NCI-H2107 (cell line): ENCODE data around the gene METRNL.
"Not testable (repeated sequence)": the region's sequence is repeated elsewhere in the genome, so short reads cannot be mapped to it uniquely, and the experiment has no call there.

Source experiments
- DNase-seq: peaks from one replicate; lab custom pipeline; 2025; lab: John Stamatoyannopoulos, UW

The METRNL gene, protein sequence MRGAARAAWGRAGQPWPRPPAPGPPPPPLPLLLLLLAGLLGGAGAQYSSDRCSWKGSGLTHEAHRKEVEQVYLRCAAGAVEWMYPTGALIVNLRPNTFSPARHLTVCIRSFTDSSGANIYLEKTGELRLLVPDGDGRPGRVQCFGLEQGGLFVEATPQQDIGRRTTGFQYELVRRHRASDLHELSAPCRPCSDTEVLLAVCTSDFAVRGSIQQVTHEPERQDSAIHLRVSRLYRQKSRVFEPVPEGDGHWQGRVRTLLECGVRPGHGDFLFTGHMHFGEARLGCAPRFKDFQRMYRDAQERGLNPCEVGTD

DNA sequence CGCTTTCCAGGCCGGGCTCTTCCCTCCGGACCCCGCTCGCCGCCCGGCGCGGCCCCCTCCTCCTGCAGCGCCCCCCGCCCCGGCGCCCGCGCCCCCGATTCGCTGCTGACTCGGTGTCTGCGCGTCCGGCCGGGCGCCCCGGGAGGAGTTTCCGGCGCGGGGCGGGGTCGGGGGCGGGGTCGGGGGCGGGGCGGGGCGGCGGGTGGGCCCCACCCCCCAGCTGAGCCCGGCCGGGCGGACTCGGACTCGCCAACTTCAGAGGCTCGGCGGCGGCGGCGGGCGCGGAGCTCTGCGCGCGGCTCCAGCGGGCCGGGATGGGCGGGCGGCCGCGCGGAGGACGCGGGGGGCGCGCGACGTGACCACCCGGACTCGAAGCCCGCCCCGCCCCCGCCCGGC is at the start of gene METRNL:
Gene METRNL, plus strand, starts transcription at position 258 of the 396 bp plus-strand sequence. CDS start 207 bp downstream, outside the sequence.
- DNase-seq: no peak

GRCh38 chr17:83030432-83030831 is 49.0 kb upstream of the METRNL start:
- no peak for DNase-seq

DNA sequence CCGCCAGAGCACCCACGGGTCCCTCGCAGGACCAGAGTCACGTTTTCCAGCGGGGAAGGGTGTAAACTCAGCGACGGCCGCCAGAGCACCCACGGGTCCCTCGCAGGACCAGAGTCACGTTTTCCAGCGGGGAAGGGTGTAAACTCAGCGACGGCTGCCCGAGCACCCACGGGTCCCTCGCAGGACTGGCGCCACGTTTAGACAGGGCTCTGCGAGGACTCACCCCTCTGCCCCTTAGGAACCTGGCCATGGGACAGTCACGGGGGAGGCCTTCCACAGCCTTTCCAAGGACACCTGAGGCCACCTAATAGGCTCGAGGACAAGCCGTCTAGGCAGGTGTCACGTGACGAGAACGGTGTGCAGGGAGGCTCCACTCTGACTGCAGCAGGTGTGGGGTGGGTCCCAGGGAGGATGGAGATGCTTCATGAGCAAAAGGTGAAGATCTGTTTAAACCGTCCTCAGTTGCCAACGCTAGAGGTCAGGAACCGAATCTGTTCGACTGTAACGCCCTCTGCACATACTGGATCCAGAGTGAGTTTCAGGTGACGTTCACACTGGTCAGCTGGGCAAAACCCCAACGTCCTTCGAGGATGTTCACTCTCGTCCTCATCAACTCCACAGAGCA is 48.0 kb upstream of the METRNL start:
- no peak for DNase-seq

DNA sequence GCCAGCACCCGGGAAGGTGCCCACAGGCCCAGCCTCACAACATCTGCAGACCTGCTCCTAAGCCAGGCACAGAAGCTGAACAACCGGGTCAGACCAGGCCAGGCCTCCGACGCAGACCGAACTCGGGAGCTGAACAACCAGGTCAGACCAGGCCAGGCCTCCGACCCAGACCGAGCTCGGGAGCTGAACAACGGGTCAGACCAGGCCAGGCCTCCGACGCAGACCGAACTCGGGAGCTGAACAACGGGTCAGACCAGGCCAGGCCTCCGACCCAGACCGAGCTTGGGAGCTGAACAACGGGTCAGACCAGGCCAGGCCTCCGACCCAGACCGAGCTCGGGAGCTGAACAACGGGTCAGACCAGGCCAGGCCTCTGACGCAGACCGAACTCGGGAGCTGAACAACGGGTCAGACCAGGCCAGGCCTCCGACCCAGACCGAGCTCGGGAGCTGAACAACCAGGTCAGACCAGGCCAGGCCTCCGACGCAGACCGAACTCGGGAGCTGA is 47.4 kb upstream of the METRNL start:
- DNase-seq: not testable (repeated sequence)

GRCh38 chr17:83032781-83033180 is 46.6 kb upstream of the METRNL start:
- no peak for DNase-seq

- DNase-seq: no peak
Measured at GRCh38 chr17:83034525-83034924, 44.9 kb upstream of the METRNL start.

- DNase-seq: no peak
Measured at GRCh38 chr17:83035722-83036121, 43.7 kb upstream of the METRNL start.

- DNase-seq: no peak
Measured at GRCh38 chr17:83036193-83036592, 43.2 kb upstream of the METRNL start.

GRCh38 chr17:83036666-83037065 is 42.7 kb upstream of the METRNL start:
- DNase-seq: no peak

GRCh38 chr17:83037084-83037873 is 42.1 kb upstream of the METRNL start:
- DNase-seq: no peak

GRCh38 chr17:83037874-83038165 is 41.6 kb upstream of the METRNL start:
- DNase-seq: no peak

DNA sequence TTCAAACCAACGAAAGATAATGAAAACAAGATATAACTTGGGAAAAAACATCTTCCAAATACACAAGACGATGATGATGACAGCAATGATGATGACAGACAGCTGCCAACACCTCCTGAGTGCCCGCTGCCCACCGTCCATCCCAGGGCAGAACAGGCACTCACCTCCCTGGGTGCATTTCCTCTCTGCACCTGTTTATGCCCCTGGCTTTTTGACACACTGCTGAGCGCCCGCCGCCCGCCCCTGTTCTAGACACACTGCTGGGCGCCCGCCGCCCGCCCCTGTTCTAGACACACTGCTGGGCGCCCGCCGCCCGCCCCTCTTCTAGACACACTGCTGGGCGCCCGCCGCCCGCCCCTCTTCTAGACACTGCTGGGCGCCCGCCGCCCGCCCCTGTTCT is 40.4 kb upstream of the METRNL start:
- DNase-seq: not testable (repeated sequence)

DNA sequence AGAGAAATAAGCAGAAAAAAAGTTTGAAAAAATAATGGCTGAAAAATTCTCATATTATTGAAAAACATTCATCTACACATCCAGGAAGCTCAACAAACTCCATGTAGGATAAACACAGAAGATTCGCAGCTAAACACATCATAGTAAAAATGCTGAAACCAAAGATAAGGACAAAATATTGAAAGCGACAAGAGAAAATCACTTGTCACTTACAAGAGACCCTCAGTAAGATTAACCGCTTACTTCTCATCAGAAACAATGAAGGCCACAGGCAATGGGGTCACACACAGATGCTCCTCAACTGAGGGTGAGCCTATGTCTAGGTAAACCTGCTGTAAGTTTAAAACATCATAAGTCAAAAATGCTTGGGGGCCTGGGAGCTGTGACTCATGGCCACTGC is 38.1 kb upstream of the METRNL start:
- DNase-seq: no peak

GRCh38 chr17:83042522-83043158 is 36.8 kb upstream of the METRNL start:
- no peak for DNase-seq

DNA sequence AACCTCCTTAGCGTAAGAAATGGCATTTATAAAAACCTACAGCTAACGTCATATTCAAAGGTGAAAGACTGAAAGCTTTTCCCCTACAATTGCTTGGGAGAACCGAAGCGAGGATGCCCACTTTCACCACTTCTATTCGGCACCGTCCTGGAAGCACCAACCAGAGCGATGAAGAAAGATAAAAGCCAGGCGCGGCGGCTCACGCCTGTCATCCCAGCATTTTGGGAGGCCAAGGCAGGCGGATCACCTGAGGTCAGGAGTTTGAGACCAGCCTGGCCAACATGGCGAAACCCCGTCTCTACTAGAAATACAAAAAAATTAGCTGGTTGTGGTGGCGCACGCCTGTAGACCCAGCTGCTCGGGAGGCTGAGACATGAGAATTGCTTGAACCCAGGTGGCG is 34.9 kb upstream of the METRNL start:
- not testable (repeated sequence) for DNase-seq

GRCh38 chr17:83046448-83047181 is 32.8 kb upstream of the METRNL start:
- DNase-seq: no peak

- no peak for DNase-seq
Measured at GRCh38 chr17:83047182-83047478, 32.3 kb upstream of the METRNL start.

GRCh38 chr17:83047818-83048475 is 31.5 kb upstream of the METRNL start:
- DNase-seq: not testable (repeated sequence)

- DNase-seq: no peak
Measured at GRCh38 chr17:83050651-83051395, 28.6 kb upstream of the METRNL start.

DNA sequence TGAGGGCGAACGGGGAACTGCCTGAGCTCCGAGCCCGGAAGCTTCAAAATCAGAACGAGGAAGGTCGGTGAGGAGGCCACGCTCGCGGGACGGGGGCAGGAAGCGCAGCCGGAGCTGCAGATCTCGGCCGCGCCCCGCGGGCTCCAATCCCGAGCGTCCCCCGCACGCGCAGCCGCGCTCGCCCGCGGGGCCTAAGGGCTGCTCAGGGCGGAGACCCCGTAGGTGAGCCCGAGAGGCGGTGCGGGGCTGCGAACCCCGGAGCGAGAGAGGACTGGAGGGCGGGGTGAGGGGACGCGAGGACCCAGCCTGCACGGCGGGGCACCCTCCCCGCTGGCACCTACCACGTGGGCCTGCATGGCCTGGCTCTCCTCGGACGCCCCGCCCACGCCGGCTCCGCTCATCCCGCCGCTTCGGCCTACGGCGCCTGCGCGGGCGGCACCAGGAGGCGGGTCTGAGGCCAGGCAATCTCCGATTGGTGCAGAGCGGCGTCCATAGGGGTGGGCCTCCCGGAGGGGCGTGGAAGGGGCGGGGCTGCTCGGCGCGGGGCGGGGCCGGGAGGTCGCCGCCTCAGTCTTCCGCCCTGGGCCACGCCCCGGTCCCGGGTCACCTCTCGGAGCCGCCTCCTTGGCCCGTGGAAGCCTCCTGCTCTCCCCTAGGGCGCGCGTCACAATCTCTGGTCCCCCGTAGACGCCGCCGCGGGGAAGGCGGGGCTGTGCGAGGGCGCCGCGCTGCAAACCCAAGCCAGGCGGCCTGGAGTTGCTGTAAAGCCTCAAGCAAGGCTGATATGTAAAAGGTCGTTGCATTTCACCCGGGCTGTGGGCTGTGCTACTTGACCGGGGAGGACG is 27.8 kb upstream of the METRNL start:
- peak; percentile 95 for DNase-seq
